B cell (primary cell): ENCODE results near the gene JAML.
A peak's percentile ranks its signal among the peaks of the same experiment; 100 is the strongest.

Experiments
- EZH2 ChIP-seq: IDR thresholded peaks from 2 replicates; pipeline ENCODE4 v1.6.1; 2012; ENCODE audit warnings: borderline replicate concordance, low read depth, mild to moderate bottlenecking, moderate library complexity, low read length; ENCODE audit not compliant: insufficient read depth, poor library complexity, severe bottlenecking
- TF ChIP-seq, protein P1 (sequence below): fragments of 200-600 bp; IDR thresholded peaks from one replicate; pipeline ENCODE4 v1.8.0; 2022; ENCODE audit warnings: antibody characterized with exemption, mild to moderate bottlenecking

DNA sequence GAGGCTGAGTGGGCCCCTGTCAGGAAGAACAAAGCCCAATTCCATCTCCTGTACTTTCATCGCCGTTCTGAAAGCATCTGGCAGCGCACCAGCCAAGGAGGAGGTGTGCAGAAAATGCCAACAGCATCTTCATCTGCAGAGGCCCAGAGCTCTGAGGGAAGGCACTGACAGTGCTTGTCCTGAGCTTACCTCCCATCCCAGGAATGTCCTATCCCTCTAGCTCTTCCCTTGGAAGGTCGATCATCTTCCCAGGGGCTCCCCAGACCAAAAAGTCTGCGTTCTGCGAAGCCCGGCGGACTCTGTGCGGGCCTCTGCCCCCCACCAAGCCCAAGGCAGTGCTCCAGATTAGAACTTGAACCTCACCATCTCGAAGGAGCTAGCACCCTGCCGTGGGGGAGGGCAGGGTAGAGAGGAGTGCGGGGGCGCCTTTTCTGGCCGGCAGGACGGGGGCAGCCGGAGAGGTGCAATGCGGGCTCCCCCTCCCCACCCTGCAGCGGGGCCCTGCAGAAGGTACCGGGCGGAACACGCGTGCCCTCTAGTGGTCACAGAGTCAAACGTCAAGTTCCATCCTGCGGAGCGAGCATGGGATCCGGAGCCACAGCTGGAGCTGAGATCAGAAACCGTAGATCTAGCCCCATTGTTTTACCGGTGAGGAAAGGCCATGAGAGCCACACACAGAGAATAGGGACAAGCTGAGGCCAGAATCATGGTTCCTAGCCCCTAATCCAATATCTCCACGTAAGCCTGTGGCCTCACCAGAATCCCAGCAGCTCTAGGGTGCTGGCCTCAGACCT is 53.3 kb downstream of the JAML start:
- TF ChIP-seq, protein P1, sequence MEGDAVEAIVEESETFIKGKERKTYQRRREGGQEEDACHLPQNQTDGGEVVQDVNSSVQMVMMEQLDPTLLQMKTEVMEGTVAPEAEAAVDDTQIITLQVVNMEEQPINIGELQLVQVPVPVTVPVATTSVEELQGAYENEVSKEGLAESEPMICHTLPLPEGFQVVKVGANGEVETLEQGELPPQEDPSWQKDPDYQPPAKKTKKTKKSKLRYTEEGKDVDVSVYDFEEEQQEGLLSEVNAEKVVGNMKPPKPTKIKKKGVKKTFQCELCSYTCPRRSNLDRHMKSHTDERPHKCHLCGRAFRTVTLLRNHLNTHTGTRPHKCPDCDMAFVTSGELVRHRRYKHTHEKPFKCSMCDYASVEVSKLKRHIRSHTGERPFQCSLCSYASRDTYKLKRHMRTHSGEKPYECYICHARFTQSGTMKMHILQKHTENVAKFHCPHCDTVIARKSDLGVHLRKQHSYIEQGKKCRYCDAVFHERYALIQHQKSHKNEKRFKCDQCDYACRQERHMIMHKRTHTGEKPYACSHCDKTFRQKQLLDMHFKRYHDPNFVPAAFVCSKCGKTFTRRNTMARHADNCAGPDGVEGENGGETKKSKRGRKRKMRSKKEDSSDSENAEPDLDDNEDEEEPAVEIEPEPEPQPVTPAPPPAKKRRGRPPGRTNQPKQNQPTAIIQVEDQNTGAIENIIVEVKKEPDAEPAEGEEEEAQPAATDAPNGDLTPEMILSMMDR = peak; percentile 96
- TF ChIP-seq EZH2 = no peak
